Lung (tissue), 12 donors: Measurements from ENCODE around the gene NR5A2. TPM values are rescaled to one million over a fixed set of nuclear protein-coding genes. Genes with fewer than 3 reads are reported as not detected.

ENCODE experiments used
- ATAC-seq: fragments of 200-7000 bp; cut with Tn5 transposase; one replicate; pipeline ENCODE4 v1.9.1; 2020; ENCODE audit warnings: moderate number of reproducible peaks; ENCODE audit not compliant: insufficient read depth, low FRiP score
- DNase-seq, 3 donors: peaks; one replicate each; pipeline ENCODE4 v3.0.0-alpha.2; 2013 to 2017
- H3K27ac ChIP-seq, 2 donors: one replicate each; pipeline ENCODE4 v1.5.1; 2013; ENCODE audit warnings: mild to moderate bottlenecking in 2 of 2, moderate library complexity in 2 of 2, control low read depth in 1 of 2, inconsistent platforms in 1 of 2, low read depth in 1 of 2, low read length in 1 of 2
- H3K27me3 ChIP-seq, 3 donors: one replicate each; pipeline ENCODE4 v1.5.1; 2013; ENCODE audit warnings: low read length in 2 of 3; ENCODE audit not compliant: control insufficient read depth in 3 of 3, insufficient read depth in 3 of 3
- H3K36me3 ChIP-seq, 4 donors: one replicate each; pipeline ENCODE4 v1.5.1; 2013; ENCODE audit warnings: low read length in 4 of 4, mild to moderate bottlenecking in 1 of 4, moderate library complexity in 1 of 4; ENCODE audit not compliant: control insufficient read depth in 4 of 4, insufficient read depth in 4 of 4
- H3K4me1 ChIP-seq, 5 donors: one replicate each; pipeline ENCODE4 v1.5.1; 2013; ENCODE audit warnings: low read length in 5 of 5, mild to moderate bottlenecking in 2 of 5, moderate library complexity in 1 of 5; ENCODE audit not compliant: control insufficient read depth in 5 of 5, insufficient read depth in 5 of 5
- H3K4me3 ChIP-seq: one replicate; pipeline ENCODE4 v1.5.1; 2013; ENCODE audit warnings: mild to moderate bottlenecking, control low read depth, moderate library complexity
- H3K9ac ChIP-seq, 2 donors: one replicate each; pipeline ENCODE4 v1.5.1; 2013; ENCODE audit warnings: low read length in 2 of 2, control low read depth in 1 of 2; ENCODE audit not compliant: insufficient read depth in 1 of 2
- H3K9me3 ChIP-seq, 4 donors: one replicate each; pipeline ENCODE4 v1.5.1; 2013; ENCODE audit warnings: low read length in 3 of 4, mild to moderate bottlenecking in 1 of 4, moderate library complexity in 1 of 4; ENCODE audit not compliant: control insufficient read depth in 4 of 4, insufficient read depth in 3 of 4
- CTCF ChIP-seq: IDR thresholded peaks from 2 replicates; pipeline ENCODE4 v1.5.1; 2012; ENCODE audit warnings: mild to moderate bottlenecking; ENCODE audit errors: control extremely low read depth, extremely low read depth
- WGBS, 2 donors: extraction: QIAGEN DNeasy Blood & Tissue Kit; methylation state at CpG; one replicate each; pipeline ENCODE4 v1.1.7; 2013; 5-methylcytosine and 5-hydroxymethylcytosine counted together
- polyA plus RNA-seq, 2 donors: library from polyadenylated mRNA; stranded (reverse); fragments of 200-250 nt; gene quantifications; one replicate each; pipeline ENCODE4 v1.2.1, GENCODE V29; 2013
- total RNA-seq, 2 donors: library from RNA; depleted of rRNA in 1 of 2; stranded (reverse); fragments of >200 nt in 1 of 2; gene quantifications; one replicate each; pipeline ENCODE4 v1.2.1, GENCODE V29; 2014 to 2021
- donor health status: control.
- donor health status: control.
- donor health status: Bipolar disorder and iron deficiency.
- donor health status: healthy.
- donor health status: DM: yes; HTN: yes; CAD: no.

Gene NR5A2
- total and polyA plus RNA-seq, 4 donors, result 1.2 to 8.5 (median 2.6) TPM

- Histone ChIP-seq H3K9ac (no peak overlapping the region), H3K9me3 (no peaks in the 10 kb centered on the region), H3K4me1 (peaks cover 0 to 7% (median 0%) of the 10 kb centered on the region in 5 donors), H3K27ac (no peak overlapping the region), H3K4me3 (no peak overlapping the region), H3K27me3 (peaks cover 0 to 2% (median 0%) of the 10 kb centered on the region in 3 donors), H3K36me3 (no peaks in the 10 kb centered on the region)
- DNase-seq (no peak), ATAC-seq (no peak)
- 98 to 100% methylated on average over 1 of the region's 1 CpG for WGBS, 2 donors
- no peak for TF ChIP-seq CTCF
Measured at GRCh38 chr1:199981584-199981983, 45.9 kb upstream of the NR5A2 start.

- no peak for TF ChIP-seq CTCF
- Histone ChIP-seq H3K27me3 (no peaks in the 10 kb centered on the region), H3K9ac (no peak overlapping the region), H3K27ac (no peak overlapping the region), H3K9me3 (no peaks in the 10 kb centered on the region), H3K4me3 (no peak overlapping the region), H3K36me3 (no peaks in the 10 kb centered on the region), H3K4me1 (peaks cover 0 to 7% (median 0%) of the 10 kb centered on the region in 5 donors)
- no peak for ATAC-seq
- 91 to 93% methylated on average over 6 of the region's 6 CpGs for WGBS, 2 donors
- no peak for DNase-seq
Measured at GRCh38 chr1:199982606-199983005, 44.9 kb upstream of the NR5A2 start.

- 93 to 97% methylated on average over 3 of the region's 3 CpGs for WGBS, 2 donors
- H3K27me3 ChIP-seq, result no peaks in the 10 kb centered on the region
- no peak for DNase-seq
- no peak overlapping the region for H3K4me3 ChIP-seq
- ATAC-seq, result no peak
- H3K36me3 ChIP-seq, result no peaks in the 10 kb centered on the region
- no peak for TF ChIP-seq CTCF
- no peak overlapping the region for H3K9ac ChIP-seq
- no peak overlapping the region for H3K27ac ChIP-seq
- no peaks in the 10 kb centered on the region for H3K9me3 ChIP-seq
- peaks cover 0 to 5% (median 0%) of the 10 kb centered on the region in 5 donors for H3K4me1 ChIP-seq
Measured at GRCh38 chr1:199983531-199983930, 44.0 kb upstream of the NR5A2 start.

- Histone ChIP-seq H3K9ac (no peak overlapping the region), H3K9me3 (no peaks in the 10 kb centered on the region), H3K4me1 (no peaks in the 10 kb centered on the region), H3K27me3 (no peaks in the 10 kb centered on the region), H3K4me3 (no peak overlapping the region), H3K27ac (no peak overlapping the region), H3K36me3 (no peaks in the 10 kb centered on the region)
- TF ChIP-seq CTCF, result no peak
- DNase-seq (no peak), ATAC-seq (no peak)
- WGBS, 2 donors, result 43 to 53% methylated on average over 3 of the region's 3 CpGs
Measured at GRCh38 chr1:199995096-199995685, 32.3 kb upstream of the NR5A2 start.
